VCaP (cell line): Measurements from ENCODE around the gene OR9Q2.
"Not testable (repeated sequence)": the region's sequence is repeated elsewhere in the genome, so short reads cannot be mapped to it uniquely, and the experiment has no call there.

Experiments
- H3K27ac ChIP-seq: fragments of 450-650 bp; 2 replicates; pipeline ENCODE4 v1.5.1; 2017
- CTCF ChIP-seq: fragments of 450-650 bp; conservative IDR thresholded peaks from 2 replicates; pipeline ENCODE4 v1.5.1; 2017; ENCODE audit warnings: mild to moderate bottlenecking, moderate library complexity

The OR9Q2 gene

GRCh38 chr11:58204042-58204441, 15.2 kb downstream of the OR9Q2 start, which contains the start of gene OR1S2:
Gene OR1S2, minus strand, starts transcription at chr11:58204142. Its CDS starts 0 bp downstream, at chr11:58204142.
- H3K27ac ChIP-seq: no peak within 1 kb of the TSS
- TF ChIP-seq CTCF: no peak

- not testable (repeated sequence) for H3K27ac ChIP-seq
Measured at GRCh38 chr11:58212420-58212819, 23.6 kb downstream of the OR9Q2 start, which contains the start of gene OR1S1. Gene OR1S1, plus strand, starts transcription at chr11:58212720.

GRCh38 chr11:58216476-58216875, 27.6 kb downstream of the OR9Q2 start:
- H3K27ac ChIP-seq: no peak overlapping the region
- TF ChIP-seq CTCF: no peak

GRCh38 chr11:58222721-58223120, 33.9 kb downstream of the OR9Q2 start:
- TF ChIP-seq CTCF: no peak
- no peak overlapping the region for H3K27ac ChIP-seq

GRCh38 chr11:58227956-58228615, 39.2 kb downstream of the OR9Q2 start:
- H3K27ac ChIP-seq: no peak overlapping the region
- no peak for TF ChIP-seq CTCF
